ENCODE results near the gene DENND10. TPM values are rescaled to one million over a fixed set of nuclear protein-coding genes. Genes with fewer than 3 reads are reported as not detected.
A peak's percentile ranks its signal among the peaks of the same experiment; 100 is the strongest.
"Not testable (repeated sequence)": the region's sequence is repeated elsewhere in the genome, so short reads cannot be mapped to it uniquely, and the experiment has no call there.

DENND10 gene
- total RNA-seq, 1 donor from 2014 or later, result 82.3 TPM

DNA sequence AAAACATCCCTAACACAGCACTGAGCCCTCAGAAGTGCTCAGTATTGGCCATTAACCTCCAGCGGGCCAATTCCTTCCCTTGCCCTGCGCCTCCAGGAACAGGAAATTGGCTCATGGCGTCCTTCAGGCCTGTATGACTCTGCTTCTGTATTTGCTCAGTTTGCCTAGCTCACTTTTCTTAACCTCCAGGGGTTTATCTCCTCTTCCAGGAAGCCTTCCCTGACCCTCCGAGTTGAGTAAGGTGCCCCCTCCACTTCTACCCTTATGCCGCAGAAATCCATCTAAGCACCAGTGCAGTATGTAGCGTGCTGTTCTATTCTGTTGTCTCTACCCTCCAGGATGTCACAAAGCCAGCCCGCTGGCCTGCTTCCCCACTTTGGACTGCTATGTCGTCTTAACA lies 62.7 kb downstream of the DENND10 start:
- no peak for DNase-seq (ENCODE audit: low read depth)

DNA sequence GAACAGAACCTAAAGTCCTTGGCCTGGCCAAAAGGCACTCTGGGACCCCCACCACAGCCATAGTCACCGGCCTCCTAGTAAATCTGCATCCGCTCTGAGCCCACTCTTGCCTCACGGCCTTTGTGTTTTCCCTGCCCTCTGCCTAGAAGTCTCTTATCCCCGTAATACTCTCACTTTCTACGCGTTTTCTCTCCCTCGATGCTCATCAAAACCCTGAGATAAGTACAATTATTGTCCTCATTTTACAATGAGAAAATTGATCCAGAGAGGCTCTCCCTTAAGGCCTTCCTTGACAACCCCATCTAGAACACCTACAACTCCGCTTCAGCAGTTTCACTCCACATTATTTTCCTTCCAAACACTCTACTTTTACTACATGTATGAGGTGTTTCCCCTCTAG lies 63.1 kb downstream of the DENND10 start:
- no peak for DNase-seq (ENCODE audit: low read depth)

DNA sequence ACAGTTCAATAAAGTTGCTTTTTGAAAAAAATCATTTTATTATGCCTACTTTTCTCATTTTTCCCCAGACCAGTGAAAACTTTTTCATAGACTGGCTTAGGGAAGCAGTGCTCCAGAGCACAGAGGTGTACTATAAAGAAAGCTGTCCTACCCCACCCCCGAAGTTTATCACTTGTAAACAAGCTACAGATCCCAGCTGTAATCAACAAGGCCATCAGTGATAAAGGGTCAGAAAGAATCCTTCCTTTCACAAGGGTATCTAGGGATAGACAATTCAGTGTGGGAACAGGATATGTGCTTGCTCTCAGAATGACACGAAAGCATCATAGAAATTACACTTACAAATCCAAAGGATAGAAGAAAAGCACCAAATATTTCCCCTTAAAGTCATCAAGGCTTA lies 70.2 kb downstream of the DENND10 start:
- DNase-seq (ENCODE audit: low read depth), result no peak

DNA sequence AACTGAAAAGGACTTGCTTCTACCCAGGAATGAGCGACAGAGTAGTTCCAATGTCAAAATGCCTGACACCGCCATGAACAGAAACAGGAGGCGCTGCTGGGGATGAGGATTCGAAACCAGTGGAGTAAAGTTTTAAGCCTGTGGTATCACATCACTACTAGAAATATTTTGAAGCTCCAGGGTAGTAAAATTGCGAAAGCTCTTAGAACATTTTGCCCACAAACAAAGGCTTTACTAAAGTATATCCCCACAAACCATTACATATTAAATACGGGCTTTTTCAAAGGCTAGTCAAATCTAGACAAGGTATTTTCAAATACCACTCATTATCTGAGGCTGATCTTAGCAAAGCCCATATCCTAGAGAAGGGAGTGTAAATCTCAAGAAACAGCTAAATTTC lies 72.3 kb downstream of the DENND10 start:
- peak; percentile 50 for DNase-seq (ENCODE audit: low read depth)

DNA sequence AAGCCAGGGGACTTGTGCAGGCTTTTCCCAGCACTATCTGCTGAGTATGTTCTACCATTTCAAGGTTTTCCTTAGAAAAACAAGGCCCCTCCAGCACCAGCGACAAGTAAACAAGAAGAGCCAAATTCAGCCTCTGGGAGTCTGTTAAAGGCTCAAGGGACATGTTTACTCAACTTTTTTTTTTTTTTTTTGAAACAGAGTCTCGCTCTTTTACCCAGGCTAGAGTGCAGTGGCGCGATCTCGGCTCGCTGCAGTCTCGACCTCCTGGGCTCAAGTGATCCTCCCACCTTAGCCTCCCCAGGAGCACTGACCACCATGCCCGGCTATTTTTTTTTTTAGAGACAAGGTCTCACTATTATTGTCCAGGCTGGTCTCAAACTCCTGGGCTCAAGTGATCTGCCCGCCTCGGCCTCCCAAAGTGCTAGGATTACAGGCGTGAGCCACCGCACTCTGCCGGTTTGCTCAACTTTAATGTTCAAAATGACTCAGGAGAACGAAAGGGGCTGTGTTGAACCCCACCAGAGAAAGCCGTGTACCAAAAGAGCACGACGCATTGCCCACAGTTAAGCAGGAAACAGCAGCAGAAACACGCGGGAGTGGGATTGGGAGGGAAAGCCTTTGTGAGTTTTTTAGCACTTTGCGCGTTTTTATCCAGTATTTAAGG lies 73.9 kb downstream of the DENND10 start:
- DNase-seq (ENCODE audit: low read depth), result no peak

DNA sequence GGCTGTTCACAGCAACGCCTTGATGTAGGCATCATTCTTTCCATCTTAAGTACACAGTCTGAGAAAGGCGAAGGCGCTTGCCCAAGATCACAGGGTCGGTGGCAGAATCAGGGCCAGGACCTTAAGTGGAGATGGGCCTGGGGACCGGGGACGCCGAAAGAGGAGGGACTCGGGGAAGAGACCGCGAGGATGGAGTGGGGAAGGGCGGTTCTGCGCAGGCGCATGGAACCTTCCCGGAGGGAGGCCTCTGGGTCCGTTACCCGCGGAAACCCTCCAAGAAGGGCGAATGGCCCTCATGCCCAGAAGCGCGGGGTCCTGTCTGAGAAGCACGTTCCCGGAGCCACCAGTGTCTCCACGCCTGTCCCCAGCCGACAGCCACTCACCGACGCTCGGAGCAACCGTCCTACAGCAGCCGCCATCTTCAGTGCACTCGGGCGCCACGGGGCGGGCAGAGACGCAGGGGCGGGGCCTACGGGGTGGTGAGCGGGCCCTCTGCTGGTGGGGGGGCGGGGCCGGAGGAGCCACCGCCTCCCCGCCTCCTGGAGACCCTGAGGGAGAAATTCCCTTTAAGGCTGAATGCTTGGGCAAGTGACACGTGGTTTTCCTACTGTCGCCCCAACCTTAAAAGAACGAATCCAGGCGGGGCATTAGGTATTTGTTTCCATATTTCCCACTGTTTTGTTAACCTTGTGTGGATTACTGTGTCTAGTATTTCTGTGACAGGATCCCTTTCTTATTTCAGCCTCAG lies 74.6 kb downstream of the DENND10 start, which contains the start of gene PRDX3:
PRDX3 (minus strand) TSS at position 441 of the 748 bp plus-strand sequence; CDS start at position 419, 22 bp downstream.
- peak; percentile 75 for DNase-seq (ENCODE audit: low read depth)

DNA sequence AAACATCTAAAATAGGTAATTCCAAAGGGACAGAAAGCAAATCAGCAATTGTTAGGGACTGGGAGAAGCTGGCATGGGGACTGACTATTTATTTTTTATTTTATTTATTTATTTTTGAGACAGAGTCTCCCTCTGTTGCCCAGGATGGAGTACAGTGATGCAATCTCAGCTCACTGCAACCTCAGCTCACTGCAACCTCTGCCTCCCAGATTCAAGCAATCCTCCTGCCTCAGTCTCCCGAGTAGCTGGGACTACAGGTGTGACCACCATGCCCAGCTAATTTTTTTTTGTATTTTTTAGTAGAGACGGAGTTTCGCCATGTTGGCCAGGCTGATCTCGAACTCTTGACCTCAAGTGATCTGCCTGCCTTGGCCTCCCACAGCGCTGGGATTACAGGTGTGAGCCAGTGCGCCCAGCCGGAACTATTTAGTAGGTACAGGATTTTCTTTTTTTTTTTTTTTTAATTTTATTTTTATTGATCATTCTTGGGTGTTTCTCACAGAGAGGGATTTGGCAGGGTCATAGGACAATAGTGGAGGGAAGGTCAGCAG lies 77.0 kb downstream of the DENND10 start:
- DNase-seq (ENCODE audit: low read depth), result not testable (repeated sequence)

DNA sequence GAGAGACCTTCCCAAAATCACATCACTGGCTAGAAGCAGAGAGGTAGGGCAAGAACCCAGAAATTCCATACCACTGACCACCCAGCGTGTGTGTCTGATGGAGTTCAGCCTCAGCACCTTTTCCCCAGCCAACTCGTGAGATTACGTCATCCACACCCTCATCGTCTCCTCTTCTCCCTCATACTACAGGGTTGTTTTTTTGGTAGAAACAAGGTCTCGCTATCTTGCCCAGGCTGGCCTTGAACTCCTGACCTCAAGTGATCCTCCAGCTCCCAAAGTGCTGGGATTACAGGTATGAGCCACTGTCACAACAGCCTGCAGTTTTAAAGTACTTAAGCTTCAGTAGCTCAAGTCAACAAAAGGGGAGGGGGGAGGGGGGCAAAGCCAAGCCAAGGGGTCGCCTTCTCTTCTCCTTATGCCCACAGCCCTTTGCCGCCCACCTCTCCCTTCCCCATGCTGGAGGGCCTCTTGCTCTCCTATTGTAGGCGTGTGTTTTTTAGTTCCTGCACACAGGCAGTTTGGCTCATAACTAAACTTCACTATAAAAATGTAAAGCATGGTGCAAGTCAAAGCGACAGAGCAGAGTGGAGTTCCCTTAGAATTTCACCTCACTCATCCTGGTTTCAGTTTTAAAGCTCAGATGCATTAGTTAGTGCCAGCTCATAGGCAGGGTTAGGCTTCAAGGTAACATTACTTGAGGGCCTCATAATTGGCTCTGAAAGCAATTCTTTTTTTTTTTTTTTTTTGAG lies 79.9 kb downstream of the DENND10 start:
- DNase-seq (ENCODE audit: low read depth), result no peak

Other genes starting within 250 kb of the DENND10 start
- gene NANOS1, start 74.4 kb upstream of the DENND10 start, total RNA-seq, result 1.0 and 2.5 TPM in 2 replicates
- gene EIF3A, start 23.3 kb upstream of the DENND10 start, total RNA-seq, result 96.6 and 180 TPM in 2 replicates
- gene SFXN4, start 61.6 kb downstream of the DENND10 start, total RNA-seq, result 13.1 and 14.2 TPM in 2 replicates
- gene PRDX3, start 74.7 kb downstream of the DENND10 start, total RNA-seq, result 361 and 404 TPM in 2 replicates
- gene GRK5, start 103.5 kb downstream of the DENND10 start, total RNA-seq, result 1.1 and 3.0 TPM in 2 replicates